Measurements from ENCODE around the gene POLDIP2. TPM values are rescaled to one million over a fixed set of nuclear protein-coding genes. Genes with fewer than 3 reads are reported as not detected.

Gene POLDIP2
- total and polyA plus RNA-seq, 9 of the 15 experiments (the other 6 are each of a cell fraction or from before 2014, with no cell fraction given) = 22.0 to 137 (median 104) TPM

DNA sequence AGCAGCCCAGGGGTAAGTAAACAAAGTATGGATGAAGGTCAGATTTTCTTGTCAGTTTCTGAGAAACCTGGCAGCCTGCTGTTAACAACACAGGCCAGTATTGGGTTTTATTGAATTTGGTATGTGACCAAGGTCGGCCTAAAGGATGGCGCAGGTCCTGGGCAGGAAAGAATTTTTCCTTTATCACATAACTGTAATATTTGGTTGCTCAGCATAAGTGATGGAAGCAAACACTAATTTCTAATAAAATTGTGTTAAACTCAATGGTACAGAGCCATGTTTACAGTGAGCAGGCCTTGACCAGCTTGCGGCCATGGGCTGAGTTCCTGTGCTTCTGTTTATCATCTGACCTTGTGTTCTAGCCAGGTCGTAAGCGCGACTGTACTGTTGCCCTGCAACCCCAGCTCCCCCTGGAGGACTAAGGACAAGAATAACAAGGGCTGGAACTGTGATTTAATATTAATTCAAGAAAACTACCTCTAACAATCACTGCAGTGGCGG is 10.5 kb downstream of the POLDIP2 start (continued):
- TF ChIP-seq, protein P1, sequence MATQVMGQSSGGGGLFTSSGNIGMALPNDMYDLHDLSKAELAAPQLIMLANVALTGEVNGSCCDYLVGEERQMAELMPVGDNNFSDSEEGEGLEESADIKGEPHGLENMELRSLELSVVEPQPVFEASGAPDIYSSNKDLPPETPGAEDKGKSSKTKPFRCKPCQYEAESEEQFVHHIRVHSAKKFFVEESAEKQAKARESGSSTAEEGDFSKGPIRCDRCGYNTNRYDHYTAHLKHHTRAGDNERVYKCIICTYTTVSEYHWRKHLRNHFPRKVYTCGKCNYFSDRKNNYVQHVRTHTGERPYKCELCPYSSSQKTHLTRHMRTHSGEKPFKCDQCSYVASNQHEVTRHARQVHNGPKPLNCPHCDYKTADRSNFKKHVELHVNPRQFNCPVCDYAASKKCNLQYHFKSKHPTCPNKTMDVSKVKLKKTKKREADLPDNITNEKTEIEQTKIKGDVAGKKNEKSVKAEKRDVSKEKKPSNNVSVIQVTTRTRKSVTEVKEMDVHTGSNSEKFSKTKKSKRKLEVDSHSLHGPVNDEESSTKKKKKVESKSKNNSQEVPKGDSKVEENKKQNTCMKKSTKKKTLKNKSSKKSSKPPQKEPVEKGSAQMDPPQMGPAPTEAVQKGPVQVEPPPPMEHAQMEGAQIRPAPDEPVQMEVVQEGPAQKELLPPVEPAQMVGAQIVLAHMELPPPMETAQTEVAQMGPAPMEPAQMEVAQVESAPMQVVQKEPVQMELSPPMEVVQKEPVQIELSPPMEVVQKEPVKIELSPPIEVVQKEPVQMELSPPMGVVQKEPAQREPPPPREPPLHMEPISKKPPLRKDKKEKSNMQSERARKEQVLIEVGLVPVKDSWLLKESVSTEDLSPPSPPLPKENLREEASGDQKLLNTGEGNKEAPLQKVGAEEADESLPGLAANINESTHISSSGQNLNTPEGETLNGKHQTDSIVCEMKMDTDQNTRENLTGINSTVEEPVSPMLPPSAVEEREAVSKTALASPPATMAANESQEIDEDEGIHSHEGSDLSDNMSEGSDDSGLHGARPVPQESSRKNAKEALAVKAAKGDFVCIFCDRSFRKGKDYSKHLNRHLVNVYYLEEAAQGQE (IDR thresholded peaks at IDR 0.05; ENCODE audit: borderline replicate concordance) = peak; percentile 59; the same call in 1 of the 2 replicates
- TF ChIP-seq, protein P1 (CRISPR knock-in tag; IDR thresholded peaks at IDR 0.05; ENCODE audit: low read depth) = no peak
- TF ChIP-seq KLF6 (CRISPR knock-in tag; IDR thresholded peaks at IDR 0.05; ENCODE audit: borderline replicate concordance) (no peak), TFAP4 (CRISPR knock-in tag; IDR thresholded peaks at IDR 0.05; ENCODE audit: borderline replicate concordance) (no peak), ZNF165 (CRISPR knock-in tag; IDR thresholded peaks at IDR 0.05; ENCODE audit: borderline replicate concordance) (no peak), CREB3L1 (IDR thresholded peaks at IDR 0.05; ENCODE audit: borderline replicate concordance, low read depth) (no peak), ERF (CRISPR knock-in tag; IDR thresholded peaks at IDR 0.05) (no peak), ZNF175 (CRISPR knock-in tag; IDR thresholded peaks at IDR 0.05; ENCODE audit: low read depth) (no peak), NR2F6 (CRISPR knock-in tag; IDR thresholded peaks at IDR 0.05) (no peak), BRCA1 (IDR thresholded peaks at IDR 0.05) (no peak), BRCA1 (CRISPR knock-in tag; IDR thresholded peaks at IDR 0.05) (no peak), IFI16 (CRISPR knock-in tag; IDR thresholded peaks at IDR 0.05) (no peak), PRPF4 (IDR thresholded peaks at IDR 0.05; ENCODE audit: insufficient read depth, low read depth, low read length, poor library complexity, severe bottlenecking) (no peak), POLR2G (IDR thresholded peaks at IDR 0.05; ENCODE audit: low read depth, low read length) (no peak)
- TF ChIP-seq, protein P2, sequence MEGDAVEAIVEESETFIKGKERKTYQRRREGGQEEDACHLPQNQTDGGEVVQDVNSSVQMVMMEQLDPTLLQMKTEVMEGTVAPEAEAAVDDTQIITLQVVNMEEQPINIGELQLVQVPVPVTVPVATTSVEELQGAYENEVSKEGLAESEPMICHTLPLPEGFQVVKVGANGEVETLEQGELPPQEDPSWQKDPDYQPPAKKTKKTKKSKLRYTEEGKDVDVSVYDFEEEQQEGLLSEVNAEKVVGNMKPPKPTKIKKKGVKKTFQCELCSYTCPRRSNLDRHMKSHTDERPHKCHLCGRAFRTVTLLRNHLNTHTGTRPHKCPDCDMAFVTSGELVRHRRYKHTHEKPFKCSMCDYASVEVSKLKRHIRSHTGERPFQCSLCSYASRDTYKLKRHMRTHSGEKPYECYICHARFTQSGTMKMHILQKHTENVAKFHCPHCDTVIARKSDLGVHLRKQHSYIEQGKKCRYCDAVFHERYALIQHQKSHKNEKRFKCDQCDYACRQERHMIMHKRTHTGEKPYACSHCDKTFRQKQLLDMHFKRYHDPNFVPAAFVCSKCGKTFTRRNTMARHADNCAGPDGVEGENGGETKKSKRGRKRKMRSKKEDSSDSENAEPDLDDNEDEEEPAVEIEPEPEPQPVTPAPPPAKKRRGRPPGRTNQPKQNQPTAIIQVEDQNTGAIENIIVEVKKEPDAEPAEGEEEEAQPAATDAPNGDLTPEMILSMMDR (IDR thresholded peaks at IDR 0.05 in 2 of 3, conservative IDR thresholded peaks at IDR 0.05 in 1 of 3; ENCODE audit: insufficient read depth in 2 of 3, low read depth in 1 of 3, low read length in 3 of 3) = peak; percentile 59 to 70 (median 65)

Measured in K562 (cell line).